ENCODE measurements around the gene PSMB10. TPM values are rescaled to one million over a fixed set of nuclear protein-coding genes. Genes with fewer than 3 reads are reported as not detected.

PSMB10 gene
- total RNA-seq, 1 experiment from 2014 or later: 22.4 TPM

DNA sequence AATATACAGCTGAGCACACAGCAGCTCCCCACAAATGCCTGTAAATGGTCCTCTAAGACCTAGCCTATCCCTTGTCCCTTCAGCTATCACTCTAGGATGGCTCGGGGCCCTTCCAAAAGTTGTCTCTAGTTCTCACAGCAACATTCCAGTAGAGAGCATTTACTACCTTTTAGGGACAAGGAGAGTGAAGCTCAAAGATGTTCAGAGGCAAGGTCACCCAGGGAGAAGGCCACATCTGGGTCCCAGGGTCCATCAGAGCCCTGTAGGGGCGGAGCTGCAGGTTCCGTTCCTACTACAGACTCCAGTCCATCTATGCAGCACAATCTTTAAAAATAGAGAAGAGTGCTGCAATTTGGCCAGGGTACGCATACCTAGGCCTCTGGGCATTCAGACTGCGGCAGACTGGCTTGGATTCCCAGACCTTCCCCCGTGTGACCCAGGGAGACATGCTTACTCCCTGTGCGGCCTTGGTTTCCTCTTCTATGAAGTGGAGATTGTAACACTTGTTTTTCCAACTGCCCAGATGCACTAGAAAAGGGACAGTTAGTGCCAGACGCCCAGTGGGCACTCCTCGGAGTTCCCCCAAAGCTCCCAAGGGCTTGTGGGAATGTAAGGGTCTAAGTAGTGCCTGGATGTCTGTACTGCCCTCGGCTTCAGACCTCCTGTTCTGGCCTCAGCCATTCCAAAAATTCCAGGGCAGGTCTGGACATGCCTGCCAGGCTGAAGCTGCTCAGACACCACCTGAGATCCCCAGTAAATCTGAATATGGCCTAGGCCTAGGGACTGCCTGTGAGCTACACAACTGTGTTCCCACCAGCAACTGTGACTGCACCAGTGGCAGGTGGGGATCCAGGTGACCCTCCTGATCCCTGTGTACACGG, 29.3 kb upstream of the PSMB10 start:
- DNase-seq (ENCODE audit: low read depth, low spot score): no peak
- in situ Hi-C loops (cut with HindIII; ENCODE audit: low pct_unique_long_range_greater_than_20kb, low sequenced_read_pairs): no loop called here

- in situ Hi-C loops (cut with HindIII; ENCODE audit: low pct_unique_long_range_greater_than_20kb, low sequenced_read_pairs): no loop called here
- DNase-seq (ENCODE audit: low read depth, low spot score): no peak
Observed at GRCh38 chr16:67964477-67965131, 28.0 kb upstream of the PSMB10 start.

GRCh38 chr16:67963662-67964321, 27.1 kb upstream of the PSMB10 start:
- no peak for DNase-seq (ENCODE audit: low read depth, low spot score)
- in situ Hi-C loops (cut with HindIII; ENCODE audit: low pct_unique_long_range_greater_than_20kb, low sequenced_read_pairs): no loop called here

DNA sequence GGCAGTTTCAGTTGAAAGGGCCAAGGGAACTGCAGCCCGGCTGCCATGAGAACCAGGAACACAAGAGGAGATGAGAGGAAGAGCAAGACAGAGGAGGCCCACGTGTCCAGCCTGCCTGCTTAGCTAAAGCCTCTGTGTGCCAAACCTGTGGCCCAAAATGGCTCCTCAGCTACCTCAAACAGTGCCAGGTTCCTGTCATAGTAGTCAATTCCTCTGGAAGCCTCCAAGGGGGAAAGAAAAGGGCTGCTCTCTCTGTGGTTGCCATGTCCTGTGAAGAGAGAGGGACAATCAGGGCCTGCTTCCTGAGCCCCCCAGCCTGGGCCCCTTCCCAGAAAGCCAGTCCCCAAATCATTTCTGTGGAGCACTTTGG, 26.6 kb upstream of the PSMB10 start:
- no peak for DNase-seq (ENCODE audit: low read depth, low spot score)
- in situ Hi-C loops (cut with HindIII; ENCODE audit: low pct_unique_long_range_greater_than_20kb, low sequenced_read_pairs): no loop called here

GRCh38 chr16:67962135-67962534, 25.5 kb upstream of the PSMB10 start:
- no peak for DNase-seq (ENCODE audit: low read depth, low spot score)
- in situ Hi-C loops (cut with HindIII; ENCODE audit: low pct_unique_long_range_greater_than_20kb, low sequenced_read_pairs): no loop called here

DNA sequence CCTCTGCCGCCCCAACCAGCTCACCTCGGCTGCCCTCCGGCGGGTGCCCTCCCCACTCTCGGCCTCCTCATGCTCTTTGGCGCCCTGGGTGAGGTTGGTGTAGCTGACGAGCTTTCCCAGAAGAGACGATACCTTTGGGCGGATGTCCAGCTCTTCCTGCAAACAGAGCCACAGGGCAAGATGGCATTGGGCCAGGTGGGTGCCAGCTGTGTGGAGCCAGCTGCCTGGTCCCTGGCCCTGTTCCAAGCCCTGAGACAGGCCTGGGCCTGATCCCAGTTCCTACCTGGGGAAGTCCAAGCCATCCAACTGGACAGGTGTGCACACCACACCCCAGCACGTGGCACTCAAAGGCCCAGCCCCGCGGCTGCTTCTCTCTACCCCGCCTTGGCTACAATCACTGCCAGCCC, 24.9 kb upstream of the PSMB10 start:
- in situ Hi-C loops (cut with HindIII; ENCODE audit: low pct_unique_long_range_greater_than_20kb, low sequenced_read_pairs): no loop called here
- DNase-seq (ENCODE audit: low read depth, low spot score): no peak

DNA sequence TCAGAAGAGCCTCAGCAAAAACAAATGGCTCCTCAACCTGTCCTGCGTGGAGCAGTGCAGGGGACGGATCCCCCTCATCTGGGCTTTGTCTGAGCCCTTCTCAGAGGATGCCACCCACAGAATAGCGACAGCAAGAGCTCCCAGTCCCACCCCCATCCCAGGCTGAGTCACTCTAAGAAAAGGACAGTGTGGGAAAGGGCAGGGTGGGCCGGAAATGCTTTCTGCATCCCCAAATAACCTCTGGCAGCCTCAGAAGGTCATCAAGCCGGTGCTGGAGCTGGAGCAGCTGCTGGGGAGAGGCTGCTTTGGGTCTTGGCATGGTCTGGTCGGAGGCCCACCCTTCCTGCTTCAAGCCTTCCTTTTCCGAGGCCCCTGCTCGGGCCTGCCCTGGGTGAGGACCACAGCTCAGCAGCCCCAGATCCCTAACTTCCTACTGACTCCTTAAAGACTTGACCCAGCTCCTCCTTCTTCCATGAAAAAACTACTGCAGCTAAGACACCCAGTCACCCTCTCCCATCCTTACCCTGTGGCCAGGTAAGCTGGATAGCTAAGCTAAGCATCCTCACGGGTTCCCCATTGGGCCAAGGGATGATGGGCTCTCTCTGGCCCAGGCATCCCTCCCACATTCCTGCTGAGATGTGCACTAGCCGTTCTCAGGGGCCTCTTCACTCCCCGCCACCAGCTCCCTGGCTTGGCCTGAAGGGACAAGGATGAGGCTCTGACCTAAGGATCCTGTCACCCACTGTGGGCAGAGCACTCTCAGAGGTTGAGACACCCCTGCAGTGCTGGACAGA, 23.1 kb upstream of the PSMB10 start:
- in situ Hi-C loops (cut with HindIII; ENCODE audit: low pct_unique_long_range_greater_than_20kb, low sequenced_read_pairs): no loop called here

GRCh38 chr16:67957622-67958021, 21.0 kb upstream of the PSMB10 start:
- in situ Hi-C loops (cut with HindIII; ENCODE audit: low pct_unique_long_range_greater_than_20kb, low sequenced_read_pairs): no loop called here
- no peak for DNase-seq (ENCODE audit: low read depth, low spot score)

More for the DNA sequence above, 23.1 kb upstream of the PSMB10 start:
- no peak for DNase-seq (ENCODE audit: low read depth, low spot score)

GRCh38 chr16:67954421-67955196, 18.0 kb upstream of the PSMB10 start:
- in situ Hi-C loops (cut with HindIII; ENCODE audit: low pct_unique_long_range_greater_than_20kb, low sequenced_read_pairs): no loop called here
- no peak for DNase-seq (ENCODE audit: low read depth, low spot score)

DNA sequence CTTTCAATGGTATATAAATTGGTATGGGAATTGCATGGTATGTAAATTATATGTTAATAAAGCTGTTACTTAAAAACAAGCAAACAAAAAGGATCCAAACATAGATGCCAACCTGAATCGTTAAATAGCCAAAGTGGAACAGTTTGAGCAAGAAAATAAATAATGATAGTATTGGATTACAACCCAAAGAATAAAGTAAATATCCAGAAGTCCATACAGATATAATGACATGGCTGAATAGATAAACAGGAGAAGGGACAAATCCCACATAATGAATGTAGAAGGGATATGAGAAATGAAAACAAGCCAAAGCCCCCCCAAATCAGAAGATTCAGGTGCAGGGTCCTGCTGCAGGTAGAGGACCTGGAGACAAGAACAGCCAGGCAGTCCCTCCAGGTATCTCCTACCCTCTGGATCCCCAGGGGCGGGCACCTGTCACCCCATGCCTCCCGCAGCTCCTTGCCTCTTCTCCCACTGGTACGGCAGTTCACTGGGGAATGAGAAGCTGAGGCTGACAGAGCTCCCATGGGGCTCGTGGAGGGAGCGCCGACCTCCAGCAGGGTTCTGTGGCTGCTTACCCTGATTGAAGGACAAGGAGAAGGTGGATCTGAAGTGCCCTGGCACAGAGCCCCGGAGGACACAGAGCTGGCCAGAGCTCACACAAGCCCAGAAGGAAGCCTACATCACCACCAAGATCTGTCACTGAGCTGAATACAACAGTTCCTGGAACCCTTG, 17.2 kb upstream of the PSMB10 start:
- DNase-seq (ENCODE audit: low read depth, low spot score): no peak
- in situ Hi-C loops (cut with HindIII; ENCODE audit: low pct_unique_long_range_greater_than_20kb, low sequenced_read_pairs): no loop called here

- in situ Hi-C loops (cut with HindIII; ENCODE audit: low pct_unique_long_range_greater_than_20kb, low sequenced_read_pairs): no loop called here
- DNase-seq (ENCODE audit: low read depth, low spot score): no peak
Observed at GRCh38 chr16:67951485-67951884, 14.8 kb upstream of the PSMB10 start.

- in situ Hi-C loops (cut with HindIII; ENCODE audit: low pct_unique_long_range_greater_than_20kb, low sequenced_read_pairs): no loop called here
- no peak for DNase-seq (ENCODE audit: low read depth, low spot score)
Observed at GRCh38 chr16:67950335-67950843, 13.7 kb upstream of the PSMB10 start.

GRCh38 chr16:67949645-67950044, 13.0 kb upstream of the PSMB10 start:
- in situ Hi-C loops (cut with HindIII; ENCODE audit: low pct_unique_long_range_greater_than_20kb, low sequenced_read_pairs): no loop called here
- DNase-seq (ENCODE audit: low read depth, low spot score): no peak

DNA sequence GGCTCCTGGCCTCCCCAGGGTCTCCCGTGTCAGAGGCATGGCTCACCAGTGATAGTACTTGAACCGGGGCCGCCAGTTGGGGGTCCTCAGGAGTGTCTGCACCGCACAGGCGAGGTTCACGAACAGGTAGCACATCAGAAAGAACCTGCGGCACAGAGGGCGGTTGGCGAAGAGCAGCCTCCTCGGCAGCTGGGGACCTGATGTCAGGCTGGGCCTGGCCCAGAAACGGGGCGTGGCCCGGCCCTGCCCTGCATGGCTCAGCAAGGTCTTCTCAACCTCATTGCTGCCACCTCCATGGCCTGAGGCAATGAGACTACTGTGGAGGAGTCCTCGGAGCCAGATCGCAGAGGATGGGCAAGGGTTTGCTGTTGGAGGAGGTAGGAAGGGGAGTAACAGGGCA, 11.4 kb upstream of the PSMB10 start:
- no peak for DNase-seq (ENCODE audit: low read depth, low spot score)
- in situ Hi-C loops (cut with HindIII; ENCODE audit: low pct_unique_long_range_greater_than_20kb, low sequenced_read_pairs): no loop called here

- no peak for DNase-seq (ENCODE audit: low read depth, low spot score)
- in situ Hi-C loops (cut with HindIII; ENCODE audit: low pct_unique_long_range_greater_than_20kb, low sequenced_read_pairs): no loop called here
Observed at GRCh38 chr16:67946966-67947558, 10.4 kb upstream of the PSMB10 start.

GRCh38 chr16:67946128-67946569, 9.5 kb upstream of the PSMB10 start:
- no peak for DNase-seq (ENCODE audit: low read depth, low spot score)
- in situ Hi-C loops (cut with HindIII; ENCODE audit: low pct_unique_long_range_greater_than_20kb, low sequenced_read_pairs): no loop called here

Measured in SK-MEL-5 (cell line).